K562 treated with DMSO at 1 percent for 12 hours (cell line): ENCODE data around the gene TLCD2. TPM values are rescaled to one million over a fixed set of nuclear protein-coding genes. Genes with fewer than 3 reads are reported as not detected.

Experiments
- total RNA-seq: library from RNA; unstranded; fragments of 300-600 nt; gene quantifications from 2 replicates; pipeline ENCODE4 v1.2.3, GENCODE V29; 2022; ENCODE audit not compliant: insufficient read depth

The TLCD2 gene, protein sequence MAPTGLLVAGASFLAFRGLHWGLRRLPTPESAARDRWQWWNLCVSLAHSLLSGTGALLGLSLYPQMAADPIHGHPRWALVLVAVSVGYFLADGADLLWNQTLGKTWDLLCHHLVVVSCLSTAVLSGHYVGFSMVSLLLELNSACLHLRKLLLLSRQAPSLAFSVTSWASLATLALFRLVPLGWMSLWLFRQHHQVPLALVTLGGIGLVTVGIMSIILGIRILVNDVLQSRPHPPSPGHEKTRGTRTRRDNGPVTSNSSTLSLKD
- 0.90 and 1.8 TPM in 2 replicates for total RNA-seq

DNA sequence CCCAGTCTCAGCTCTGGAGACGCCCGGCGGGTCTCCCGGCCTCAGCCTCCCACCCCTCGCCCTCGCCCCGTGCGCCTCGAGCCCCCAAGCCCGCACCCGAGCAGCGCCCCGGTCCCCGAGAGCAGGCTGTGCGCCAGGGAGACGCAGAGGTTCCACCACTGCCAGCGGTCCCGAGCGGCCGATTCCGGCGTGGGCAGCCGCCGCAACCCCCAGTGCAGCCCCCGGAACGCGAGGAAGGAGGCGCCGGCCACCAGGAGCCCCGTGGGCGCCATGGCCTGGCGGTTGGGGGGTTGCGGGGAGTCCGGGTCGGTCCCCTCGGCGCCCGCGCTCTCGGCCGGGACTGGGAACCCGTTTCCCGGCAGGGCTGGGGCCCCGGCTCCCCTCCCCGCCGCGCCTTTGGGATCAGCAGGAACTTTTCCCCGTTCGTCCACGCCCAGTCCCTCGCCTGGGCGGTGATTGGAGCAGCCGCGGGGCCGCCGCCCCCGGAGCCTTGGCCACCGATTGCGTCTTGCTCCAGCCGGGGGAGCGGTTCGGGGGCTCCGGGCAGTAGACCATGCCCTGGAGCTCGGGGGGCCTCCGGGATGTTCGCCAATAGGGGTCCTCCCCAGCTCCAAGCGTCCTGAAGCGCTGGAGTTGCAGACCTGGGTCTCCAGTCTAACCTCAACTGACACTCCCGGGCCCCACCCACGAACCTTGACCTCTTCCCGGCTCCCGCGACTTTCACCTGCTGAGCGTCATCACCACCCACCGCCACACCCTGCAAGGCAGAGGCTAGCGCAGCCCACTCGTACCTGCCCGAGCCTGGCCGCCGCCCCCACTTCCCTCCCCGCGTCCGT lies at the start of gene TLCD2:
TSS of gene TLCD2 (minus strand) at position 407 of the 836 bp plus-strand sequence. CDS start at position 272, 135 bp downstream.

DNA sequence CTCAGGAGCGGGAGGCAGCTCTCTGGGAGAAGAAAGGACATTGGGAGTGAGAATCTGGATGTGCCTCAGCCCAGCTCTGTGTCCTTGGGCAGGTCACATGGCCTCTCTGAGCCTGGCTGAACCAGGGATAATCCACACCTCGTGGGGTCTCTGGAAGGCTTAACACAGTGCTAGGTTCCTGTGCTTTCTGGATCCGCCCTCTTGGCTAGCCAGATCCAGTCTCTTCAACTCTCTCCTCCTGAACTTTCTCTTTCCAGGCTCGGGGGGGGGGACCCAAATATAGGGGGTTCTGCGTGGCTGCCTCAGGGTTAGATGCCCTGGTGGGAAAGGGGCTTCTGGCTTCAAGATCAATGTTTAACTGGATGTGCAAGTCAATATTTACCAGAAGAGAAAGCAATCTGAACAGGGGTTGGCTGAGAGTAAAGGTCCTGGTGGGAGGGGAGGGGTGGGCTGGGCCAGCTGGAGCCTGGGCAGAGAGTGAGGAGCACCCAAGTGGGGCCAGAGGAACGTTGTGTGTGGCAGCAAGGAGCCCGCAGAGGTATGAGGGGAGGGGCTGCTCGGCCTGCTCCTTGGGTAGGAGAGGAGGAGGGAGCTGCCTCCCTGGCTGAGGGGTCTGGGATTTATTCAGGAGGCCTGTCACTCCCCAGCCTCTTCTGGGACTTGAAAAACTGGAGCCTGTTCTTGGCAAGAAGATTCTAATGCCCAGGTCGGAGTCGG lies 32.4 kb upstream of the TLCD2 start, which contains the start of gene SERPINF2:
TSS of gene SERPINF2 (plus strand) at position 501 of the 717 bp plus-strand sequence. CDS start 2,125 bp downstream, outside the sequence.

DNA sequence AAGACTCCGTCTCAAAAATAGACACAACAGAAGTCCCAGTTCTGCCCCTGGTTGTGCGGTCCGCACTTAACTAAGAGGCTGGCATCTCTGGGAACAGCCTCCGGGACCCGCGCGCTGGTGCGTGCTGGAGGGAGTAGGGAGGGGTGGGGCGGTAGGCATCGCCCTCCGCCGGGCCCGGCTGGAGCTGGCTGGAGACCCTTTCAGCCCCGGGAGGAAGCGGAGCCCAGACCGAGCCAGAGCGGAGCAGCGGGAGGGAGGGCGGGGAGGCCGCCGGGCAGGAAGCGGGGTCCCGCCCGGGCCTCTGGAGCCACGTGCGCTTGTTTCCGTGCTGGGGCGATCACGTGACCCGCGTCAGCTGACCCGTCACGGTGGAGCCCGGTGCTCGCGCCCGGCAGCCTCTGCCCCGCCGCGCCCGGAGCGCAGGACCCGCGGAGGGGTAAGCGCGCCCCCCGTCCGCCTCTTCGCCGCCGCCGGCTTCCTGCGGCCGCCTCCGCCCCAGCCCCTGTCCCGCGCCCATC lies 14.2 kb upstream of the TLCD2 start, which contains the start of gene WDR81:
TSS of gene WDR81 (plus strand) at position 354 of the 518 bp plus-strand sequence. CDS start 256 bp downstream, outside the sequence.

DNA sequence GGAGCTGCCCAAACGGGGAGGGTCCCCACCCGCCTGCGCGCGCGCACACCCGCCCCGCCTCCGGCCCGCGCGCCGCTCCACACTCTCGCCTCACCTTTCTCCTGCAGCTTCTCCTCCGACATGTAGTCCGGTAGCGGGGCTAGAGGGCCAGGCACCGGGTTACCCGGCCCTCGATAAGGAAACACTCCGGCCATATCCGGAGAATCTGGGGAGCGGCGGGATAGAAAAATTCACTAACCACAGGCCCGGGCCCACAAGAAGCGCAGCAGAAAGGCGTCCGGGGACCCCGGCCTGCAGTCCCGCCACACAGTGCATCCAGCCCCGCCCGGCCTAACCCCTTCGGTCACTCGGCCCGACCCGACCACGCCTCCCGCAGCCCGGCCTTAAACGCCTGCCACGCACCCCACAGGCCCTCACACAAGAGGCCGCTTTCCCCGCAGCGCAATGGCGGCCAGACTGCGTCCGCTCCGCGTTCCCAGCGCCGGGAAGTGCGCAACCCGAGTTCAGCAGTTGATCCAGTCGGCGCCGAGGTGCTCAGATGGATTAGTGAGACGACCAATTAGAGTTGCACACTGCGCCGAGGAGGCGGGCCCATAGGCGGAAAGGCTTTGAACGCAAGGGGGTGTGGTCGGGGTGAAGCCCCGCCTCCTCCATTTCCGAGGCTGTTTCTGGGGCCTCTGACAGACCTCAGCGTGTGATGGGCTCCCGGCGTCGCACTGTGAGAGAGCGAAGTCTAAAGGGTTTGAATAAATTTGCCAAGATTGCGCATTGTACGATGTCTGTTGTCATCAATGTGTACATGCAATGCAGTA lies 25.6 kb downstream of the TLCD2 start, which contains the start of gene PRPF8:
TSS of gene PRPF8 (minus strand) at position 490 of the 812 bp plus-strand sequence. CDS start at position 194, 296 bp downstream.

Other genes with a start within 250 kb of the TLCD2 start
- 13.4 and 33.3 TPM in 2 replicates for gene MYO1C, start 217.7 kb downstream of the TLCD2 start, total RNA-seq
- gene INPP5K, start 193.8 kb downstream of the TLCD2 start, total RNA-seq: 29.7 and 35.1 TPM in 2 replicates
- 17.3 and 40.3 TPM in 2 replicates for gene PITPNA, start 147.6 kb downstream of the TLCD2 start, total RNA-seq
- 3.5 and 3.6 TPM in 2 replicates for gene SLC43A2, start 81.5 kb downstream of the TLCD2 start, total RNA-seq
- gene SCARF1, start 64.6 kb downstream of the TLCD2 start, total RNA-seq: 3.1 and 4.3 TPM in 2 replicates
- 36.3 and 50.8 TPM in 2 replicates for gene RILP, start 60.5 kb downstream of the TLCD2 start, total RNA-seq
- gene PRPF8, start 25.5 kb downstream of the TLCD2 start, total RNA-seq: 71.5 and 159 TPM in 2 replicates
- gene WDR81, start 14.3 kb upstream of the TLCD2 start, total RNA-seq: 11.0 and 19.9 TPM in 2 replicates
- not detected in 2 replicates for gene SERPINF2, start 32.5 kb upstream of the TLCD2 start, total RNA-seq
- 58.4 and 68.3 TPM in 2 replicates for gene SERPINF1, start 51.7 kb upstream of the TLCD2 start, total RNA-seq
- 4.2 and 14.3 TPM in 2 replicates for gene SMYD4, start 119.5 kb upstream of the TLCD2 start, total RNA-seq
- 32.9 and 59.2 TPM in 2 replicates for gene RPA1, start 119.6 kb upstream of the TLCD2 start, total RNA-seq